GM08714 (cell line): ENCODE results near the gene TGM5.

ENCODE experiments used
- H3K4me3 ChIP-seq: fragments of 200-500 bp; sonication (Bioruptor generic); 2 replicates; pipeline ENCODE4 v1.5.1; 2014; ENCODE audit warnings: mild to moderate bottlenecking, low read length, inconsistent platforms
- ZNF274 ChIP-seq: IDR thresholded peaks from 2 replicates; pipeline ENCODE4 v1.6.1; 2012; ENCODE audit warnings: mild to moderate bottlenecking, low read depth, low read length

Gene TGM5

GRCh38 chr15:43190178-43190577 lies 76.5 kb downstream of the TGM5 start:
- TF ChIP-seq ZNF274 = no peak
- H3K4me3 ChIP-seq = no peak overlapping the region

GRCh38 chr15:43189296-43189695 lies 77.4 kb downstream of the TGM5 start:
- TF ChIP-seq ZNF274 = no peak
- H3K4me3 ChIP-seq = no peak overlapping the region

GRCh38 chr15:43187544-43188155 lies 79.1 kb downstream of the TGM5 start:
- H3K4me3 ChIP-seq = no peak overlapping the region
- no peak for TF ChIP-seq ZNF274

GRCh38 chr15:43186003-43186353 lies 80.8 kb downstream of the TGM5 start:
- H3K4me3 ChIP-seq = peak overlapping the region; percentile 69
- TF ChIP-seq ZNF274 = no peak

GRCh38 chr15:43185157-43186002 lies 81.3 kb downstream of the TGM5 start, which contains the start of gene CCNDBP1:
TSS of gene CCNDBP1 (plus strand) at chr15:43185403. CDS start at chr15:43185499, 96 bp downstream.
- H3K4me3 ChIP-seq = peak within 1 kb of the TSS; percentile 69
- TF ChIP-seq ZNF274 = no peak

GRCh38 chr15:43184407-43185124 lies 82.2 kb downstream of the TGM5 start:
- TF ChIP-seq ZNF274 = no peak
- no peak overlapping the region for H3K4me3 ChIP-seq

- TF ChIP-seq ZNF274 = no peak
- H3K4me3 ChIP-seq = no peak overlapping the region
Observed at GRCh38 chr15:43183270-43183669, 83.5 kb downstream of the TGM5 start.
